ENCODE results near the gene SRPK3. TPM values are rescaled to one million over a fixed set of nuclear protein-coding genes. Genes with fewer than 3 reads are reported as not detected.

SRPK3 gene
- total RNA-seq, 6 experiments from 2014 or later, result 0.14 to 0.51 (median 0.27) TPM

DNA sequence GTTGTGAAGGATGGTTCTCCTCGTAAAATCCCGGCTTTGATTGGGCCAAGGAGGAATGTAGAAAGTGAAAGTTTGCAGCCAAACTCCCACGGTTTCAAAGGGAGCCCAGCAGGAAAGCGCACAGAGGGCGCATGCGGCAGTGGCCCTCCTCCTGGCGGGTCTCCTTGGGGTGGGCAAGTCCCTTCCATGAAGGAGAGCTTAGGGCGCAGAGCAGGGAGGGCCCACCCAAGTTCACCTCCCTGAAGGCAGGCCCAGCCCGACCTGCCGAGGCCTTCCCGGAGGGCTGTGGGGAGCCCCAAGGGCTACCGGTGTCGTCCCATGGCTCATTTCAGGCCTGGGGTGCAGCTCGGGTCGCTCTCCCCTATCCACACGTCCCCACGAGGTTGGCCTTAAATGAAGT lies 47.5 kb downstream of the SRPK3 start:
- TF ChIP-seq, protein P1, sequence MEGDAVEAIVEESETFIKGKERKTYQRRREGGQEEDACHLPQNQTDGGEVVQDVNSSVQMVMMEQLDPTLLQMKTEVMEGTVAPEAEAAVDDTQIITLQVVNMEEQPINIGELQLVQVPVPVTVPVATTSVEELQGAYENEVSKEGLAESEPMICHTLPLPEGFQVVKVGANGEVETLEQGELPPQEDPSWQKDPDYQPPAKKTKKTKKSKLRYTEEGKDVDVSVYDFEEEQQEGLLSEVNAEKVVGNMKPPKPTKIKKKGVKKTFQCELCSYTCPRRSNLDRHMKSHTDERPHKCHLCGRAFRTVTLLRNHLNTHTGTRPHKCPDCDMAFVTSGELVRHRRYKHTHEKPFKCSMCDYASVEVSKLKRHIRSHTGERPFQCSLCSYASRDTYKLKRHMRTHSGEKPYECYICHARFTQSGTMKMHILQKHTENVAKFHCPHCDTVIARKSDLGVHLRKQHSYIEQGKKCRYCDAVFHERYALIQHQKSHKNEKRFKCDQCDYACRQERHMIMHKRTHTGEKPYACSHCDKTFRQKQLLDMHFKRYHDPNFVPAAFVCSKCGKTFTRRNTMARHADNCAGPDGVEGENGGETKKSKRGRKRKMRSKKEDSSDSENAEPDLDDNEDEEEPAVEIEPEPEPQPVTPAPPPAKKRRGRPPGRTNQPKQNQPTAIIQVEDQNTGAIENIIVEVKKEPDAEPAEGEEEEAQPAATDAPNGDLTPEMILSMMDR (IDR thresholded peaks at IDR 0.05), result no peak
- Mint-ChIP-seq H3K36me3 (ENCODE audit: low read depth) (no peaks in the 10 kb centered on the region), H3K4me1 (ENCODE audit: low read depth) (no peaks in the 10 kb centered on the region), H3K4me3 (no peak overlapping the region), H3K9me3 (no peaks in the 10 kb centered on the region), H3K27ac (no peak overlapping the region), H3K27me3 (ENCODE audit: insufficient read depth) (peaks cover 19% of the 10 kb centered on the region)
- DNase-seq, result no peak

DNA sequence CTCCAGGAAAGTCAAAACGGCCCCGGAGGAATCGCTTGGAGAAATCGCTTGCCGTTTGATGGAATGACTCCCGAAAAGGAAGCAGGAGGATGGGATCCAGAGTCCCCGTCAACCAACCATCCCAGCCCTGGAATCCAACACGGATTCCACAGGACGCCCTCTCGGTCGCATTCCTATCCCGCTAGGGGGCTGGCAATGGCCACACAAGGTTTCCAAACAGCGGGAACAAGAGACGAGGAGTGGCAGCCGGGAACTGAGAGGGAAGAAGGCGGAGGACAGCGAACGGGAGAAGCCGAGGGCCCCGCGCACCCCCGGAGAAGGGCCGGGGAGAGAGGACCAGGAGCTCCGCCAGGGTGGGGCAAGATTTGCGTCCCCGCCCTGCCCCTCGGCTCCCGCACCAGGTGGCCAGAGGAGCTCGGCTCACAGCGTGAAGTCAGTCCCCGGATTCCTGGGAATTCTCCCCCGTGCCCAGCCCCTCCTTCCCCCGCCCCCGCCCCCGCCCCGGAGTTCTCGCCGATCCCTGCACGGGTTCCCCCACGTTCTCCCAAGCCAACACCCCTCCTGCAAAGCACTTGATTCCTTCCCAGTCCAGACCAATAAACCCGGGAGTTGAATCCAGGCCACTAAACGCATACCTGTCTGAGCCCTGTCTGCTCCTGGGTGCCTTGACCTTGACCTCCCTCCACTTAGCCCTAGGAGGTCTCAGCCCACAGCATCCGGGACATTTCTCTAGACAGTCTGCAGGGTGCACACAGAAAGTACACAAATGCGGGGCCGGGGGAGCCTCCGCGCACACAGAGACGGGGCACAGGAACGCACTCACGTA lies 48.1 kb downstream of the SRPK3 start:
- H3K4me1 Mint-ChIP-seq (ENCODE audit: low read depth), result no peaks in the 10 kb centered on the region
- TF ChIP-seq, protein P1 (IDR thresholded peaks at IDR 0.05), result no peak
- peaks cover 15% of the 10 kb centered on the region for H3K27me3 Mint-ChIP-seq (ENCODE audit: insufficient read depth)
- no peaks in the 10 kb centered on the region for H3K9me3 Mint-ChIP-seq
- H3K27ac Mint-ChIP-seq, result no peak overlapping the region
- no peaks in the 10 kb centered on the region for H3K36me3 Mint-ChIP-seq (ENCODE audit: low read depth)
- DNase-seq, result no peak
- H3K4me3 Mint-ChIP-seq, result no peak overlapping the region

DNA sequence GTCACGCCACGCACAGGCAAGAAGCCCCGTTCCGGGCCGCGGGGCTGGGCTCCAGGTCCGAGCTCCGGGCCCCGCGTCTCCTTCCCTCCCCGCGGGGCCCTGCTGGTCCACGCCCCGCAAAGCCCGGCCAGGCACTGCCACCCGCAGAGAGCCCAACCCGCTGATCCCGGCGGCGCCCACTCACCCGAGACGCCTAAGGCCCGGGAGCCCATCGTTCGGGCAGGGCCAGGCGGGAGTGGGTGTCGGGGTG lies 48.6 kb downstream of the SRPK3 start:
- H3K4me3 Mint-ChIP-seq, result no peak overlapping the region
- TF ChIP-seq, protein P1 (IDR thresholded peaks at IDR 0.05), result no peak
- DNase-seq, result no peak
- no peak overlapping the region for H3K27ac Mint-ChIP-seq
- peaks cover 14% of the 10 kb centered on the region for H3K27me3 Mint-ChIP-seq (ENCODE audit: insufficient read depth)
- no peaks in the 10 kb centered on the region for H3K9me3 Mint-ChIP-seq
- no peaks in the 10 kb centered on the region for H3K36me3 Mint-ChIP-seq (ENCODE audit: low read depth)
- H3K4me1 Mint-ChIP-seq (ENCODE audit: low read depth), result no peaks in the 10 kb centered on the region

DNA sequence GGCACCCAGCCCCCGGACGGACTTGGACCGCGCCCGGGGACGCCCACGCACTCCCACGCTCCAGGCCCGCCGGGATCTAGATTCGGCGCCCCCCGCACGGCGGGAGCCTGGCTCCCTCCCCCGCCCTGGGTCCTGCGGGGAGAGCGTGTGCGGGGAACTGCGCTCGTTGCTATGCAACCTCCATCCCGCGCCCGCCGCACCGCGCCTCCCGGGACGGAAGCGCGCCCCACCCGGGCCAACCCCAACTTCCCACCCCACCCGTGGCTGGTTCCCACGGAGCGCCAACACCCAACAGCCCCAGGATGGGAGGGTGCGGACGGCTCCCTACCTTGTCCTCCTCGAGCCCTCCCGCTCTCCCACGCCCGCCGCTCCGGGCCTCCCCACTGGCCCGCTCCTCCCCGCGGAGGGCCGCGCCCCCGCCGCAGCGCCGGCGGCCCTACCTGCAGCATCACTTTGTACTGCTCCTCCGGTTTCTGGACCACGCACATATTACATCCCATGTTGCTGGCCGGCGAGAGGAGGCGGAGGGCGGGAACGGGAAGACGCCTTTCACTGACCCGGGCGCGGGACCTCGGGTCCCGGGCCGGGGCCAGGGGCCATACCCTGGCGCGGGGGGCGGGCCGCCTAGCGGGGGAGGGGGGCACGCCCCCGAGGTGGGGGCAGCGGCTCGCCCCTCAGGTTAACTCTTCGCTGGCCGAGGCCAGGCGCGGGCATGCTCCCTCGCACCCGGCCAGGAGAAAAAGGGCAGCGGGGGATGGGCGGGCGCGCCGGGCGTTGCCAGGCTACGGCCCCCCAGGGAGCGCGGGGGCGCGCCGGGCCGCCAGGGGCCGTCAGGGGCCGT lies 49.2 kb downstream of the SRPK3 start, which contains the start of gene PDZD4:
Gene PDZD4 (minus strand): TSS at position 746 of the 841 bp plus-strand sequence. CDS start 246 bp downstream, at position 500.
- H3K4me3 Mint-ChIP-seq, result no peak within 1 kb of the TSS
- H3K9me3 Mint-ChIP-seq, result no peaks in the 10 kb centered on the region
- DNase-seq, result no peak
- H3K4me1 Mint-ChIP-seq (ENCODE audit: low read depth), result no peaks in the 10 kb centered on the region
- H3K36me3 Mint-ChIP-seq (ENCODE audit: low read depth), result no peaks in the 10 kb centered on the region
- H3K27me3 Mint-ChIP-seq (ENCODE audit: insufficient read depth), result peaks cover 14% of the 10 kb centered on the region
- TF ChIP-seq, protein P1 (IDR thresholded peaks at IDR 0.05), result no peak
- no peak within 1 kb of the TSS for H3K27ac Mint-ChIP-seq

DNA sequence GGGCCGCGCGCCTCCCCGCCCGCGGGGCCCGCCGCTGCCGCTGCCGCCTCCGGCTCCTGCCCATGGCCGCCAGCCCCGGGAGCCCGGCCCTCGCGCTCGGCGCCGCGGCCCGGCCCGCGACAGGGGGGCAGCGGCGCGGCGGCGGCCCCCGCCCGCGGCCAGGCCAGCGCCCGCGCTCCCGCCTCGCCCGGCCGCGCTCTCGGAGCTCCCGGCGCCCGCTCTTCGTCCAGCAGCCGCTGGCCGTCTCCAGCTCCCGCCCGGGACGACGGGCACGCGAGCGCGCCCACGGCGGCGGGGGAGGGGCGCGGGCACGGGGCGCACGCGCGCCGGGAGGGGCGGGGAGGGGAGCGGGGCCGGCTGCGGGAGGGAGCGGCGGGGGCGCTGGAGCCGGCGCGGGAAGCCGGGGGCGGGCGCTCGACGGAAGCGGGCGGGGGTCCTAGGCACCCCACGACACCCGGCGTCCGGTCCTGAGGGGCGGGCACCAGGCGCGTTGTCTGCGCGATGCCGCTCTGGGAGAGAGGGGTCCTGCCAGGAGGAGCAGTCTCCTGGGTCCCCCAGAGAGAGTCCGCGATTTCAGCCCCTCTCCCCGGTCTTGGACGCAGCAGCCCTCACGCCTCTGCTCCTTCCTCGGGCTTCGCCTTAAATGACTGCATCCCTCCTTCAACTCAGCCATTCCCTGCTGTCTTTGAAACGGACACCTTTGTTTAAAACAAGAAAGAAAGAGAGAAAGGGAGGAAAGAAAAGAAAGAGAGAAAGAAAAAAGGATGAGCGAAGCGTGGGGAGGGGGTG lies 50.0 kb downstream of the SRPK3 start:
- Mint-ChIP-seq H3K4me3 (no peak overlapping the region), H3K4me1 (ENCODE audit: low read depth) (no peaks in the 10 kb centered on the region), H3K27me3 (ENCODE audit: insufficient read depth) (peaks cover 14% of the 10 kb centered on the region), H3K27ac (no peak overlapping the region), H3K36me3 (ENCODE audit: low read depth) (no peaks in the 10 kb centered on the region), H3K9me3 (no peaks in the 10 kb centered on the region)
- TF ChIP-seq, protein P1 (IDR thresholded peaks at IDR 0.05), result no peak
- no peak for DNase-seq
